Activated CD4-positive, alpha-beta T cell treated with anti-CD3 and anti-CD28 coated beads, Interleukin-10, Interleukin-2, amounts not matched to agents 100 ng/mL and 50 ng/mL, durations not matched to agents 16 hours and 8 hours (primary cell): ENCODE results near the gene LRRC27.

Experiments
- DNase-seq: peaks from one replicate; pipeline ENCODE4 v3.0.0-alpha.2; 2020

The LRRC27 gene

DNA sequence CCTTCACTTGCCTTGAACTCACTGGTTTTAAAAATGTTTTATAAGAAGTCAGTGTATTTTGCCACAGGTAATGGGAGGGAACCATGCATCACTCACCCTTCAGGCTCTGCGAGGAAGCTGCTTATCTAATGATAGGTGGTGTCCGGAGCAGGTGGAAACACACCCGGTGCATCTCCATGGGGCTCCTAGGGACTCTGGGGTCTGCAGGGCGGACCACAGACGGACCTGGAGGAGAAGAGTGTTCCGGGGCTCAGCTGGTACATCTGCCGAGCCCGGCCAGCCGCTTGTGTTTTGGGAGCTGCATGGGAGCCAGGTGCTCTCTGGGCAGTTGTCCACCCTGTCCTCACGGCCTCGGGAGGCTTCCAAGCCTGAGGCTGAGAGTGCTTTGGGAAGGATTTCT, 7.3 kb downstream of the LRRC27 start:
- DNase-seq, result no peak

DNA sequence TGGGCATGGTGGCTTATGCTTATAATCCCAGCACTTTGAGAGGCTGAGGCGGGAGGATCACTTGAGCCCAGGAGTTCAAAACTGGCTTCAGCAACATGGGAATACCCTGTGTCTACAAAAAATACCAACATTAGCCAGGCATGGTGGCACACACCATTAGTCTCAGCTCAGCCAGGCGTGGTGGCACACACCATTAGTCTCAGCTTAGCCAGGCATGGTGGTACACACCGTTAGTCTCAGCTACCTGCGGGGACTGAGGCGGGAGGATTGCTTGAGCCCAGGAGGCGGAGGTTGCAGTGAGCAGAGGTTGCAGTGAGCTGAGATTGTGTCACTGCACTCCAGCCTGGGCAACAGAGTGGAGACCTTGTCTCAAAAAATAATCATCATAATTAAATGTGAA, 9.0 kb downstream of the LRRC27 start:
- DNase-seq, result no peak

DNA sequence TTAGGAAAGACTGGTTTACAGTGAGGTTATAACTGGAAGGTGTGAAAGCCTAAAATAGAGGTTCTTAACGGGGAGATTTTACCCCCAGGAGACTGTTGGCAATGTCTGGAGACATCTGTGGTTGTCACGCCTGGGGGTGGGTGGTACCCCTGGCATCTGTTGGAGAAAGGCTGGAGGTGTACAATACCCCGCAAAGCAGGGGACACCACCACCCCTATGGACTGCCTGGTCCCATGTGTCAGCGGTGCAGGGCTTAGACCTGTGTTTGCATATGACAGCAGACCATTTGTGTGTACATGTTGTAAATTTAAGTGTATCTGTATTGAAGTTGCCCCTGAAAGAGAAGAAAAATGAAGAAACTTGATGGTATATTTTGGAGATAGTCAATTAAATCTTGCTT, 9.8 kb downstream of the LRRC27 start:
- no peak for DNase-seq

DNA sequence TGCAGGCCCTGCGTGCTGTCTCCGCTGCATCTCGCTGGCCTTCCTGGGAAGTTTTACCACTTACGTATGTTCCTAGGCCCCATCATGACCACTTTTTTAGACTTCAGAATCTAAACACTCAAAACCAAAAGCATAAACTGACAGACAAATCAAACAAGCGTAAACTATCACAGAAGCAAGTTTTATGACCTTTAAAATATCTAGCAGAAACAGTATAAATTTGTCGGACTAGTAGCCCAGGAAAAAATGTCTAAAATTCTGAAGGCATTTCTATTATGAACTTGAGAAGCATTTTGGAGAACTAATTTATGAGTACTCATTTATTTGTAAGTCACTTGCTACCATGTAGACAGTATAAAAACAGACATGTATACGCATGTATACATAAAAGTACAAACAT, 10.6 kb downstream of the LRRC27 start:
- no peak for DNase-seq

DNA sequence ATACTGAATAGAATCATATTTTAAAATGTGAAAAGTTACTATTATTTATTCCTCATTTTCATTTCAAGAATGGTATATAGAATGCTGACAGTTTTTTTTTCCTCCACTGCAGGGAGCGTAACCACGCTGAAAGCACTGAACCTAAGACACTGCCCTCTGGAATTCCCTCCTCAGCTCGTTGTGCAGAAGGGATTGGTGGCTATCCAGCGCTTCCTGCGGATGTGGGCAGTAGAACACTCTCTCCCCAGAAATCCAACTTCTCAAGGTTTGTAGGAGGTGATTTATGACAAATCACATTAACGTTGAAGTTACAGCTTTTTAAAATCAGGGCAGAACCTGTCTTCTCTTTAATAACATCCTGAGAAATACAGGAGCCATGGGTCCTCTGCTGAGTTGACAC, 12.4 kb downstream of the LRRC27 start:
- no peak for DNase-seq

DNA sequence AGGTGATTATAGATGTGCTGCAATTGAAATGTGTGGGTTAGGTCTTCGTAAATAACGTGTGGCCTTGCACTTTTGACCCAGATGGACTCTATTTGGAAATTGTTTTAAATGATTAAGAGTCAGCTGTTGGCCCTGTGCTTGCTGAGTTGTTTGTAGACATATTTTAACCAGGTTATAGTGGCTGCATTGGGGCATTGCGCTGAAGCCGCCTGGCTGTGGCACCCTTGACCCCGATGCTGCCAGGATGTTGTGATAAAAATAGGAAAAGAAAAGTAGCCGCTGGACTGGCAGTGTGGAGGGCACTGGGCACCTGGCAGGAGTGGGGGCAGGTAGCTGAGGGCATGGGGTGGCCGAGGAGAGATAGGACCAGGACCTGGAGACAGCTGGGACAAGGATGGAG, 13.4 kb downstream of the LRRC27 start:
- DNase-seq, result no peak

DNA sequence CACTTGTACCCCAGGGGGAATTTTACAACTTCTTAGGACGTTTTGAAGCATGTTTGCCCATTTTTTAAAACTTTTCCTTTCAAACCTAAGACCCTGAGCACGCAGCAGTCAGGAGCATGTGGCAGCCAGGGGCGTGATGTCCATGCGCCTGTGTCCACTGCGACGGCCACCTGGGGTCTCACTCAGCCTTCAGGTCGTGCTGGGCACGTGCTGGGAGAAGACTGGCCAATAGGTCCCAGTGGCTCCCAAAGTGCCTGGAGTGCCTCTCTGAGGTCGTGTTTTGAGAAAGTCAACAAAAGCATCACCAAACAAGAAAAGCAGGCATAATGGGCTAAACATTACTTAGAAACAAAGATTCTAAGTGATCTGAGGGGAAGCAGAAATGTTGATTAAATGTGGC, 14.8 kb downstream of the LRRC27 start:
- DNase-seq, result no peak

DNA sequence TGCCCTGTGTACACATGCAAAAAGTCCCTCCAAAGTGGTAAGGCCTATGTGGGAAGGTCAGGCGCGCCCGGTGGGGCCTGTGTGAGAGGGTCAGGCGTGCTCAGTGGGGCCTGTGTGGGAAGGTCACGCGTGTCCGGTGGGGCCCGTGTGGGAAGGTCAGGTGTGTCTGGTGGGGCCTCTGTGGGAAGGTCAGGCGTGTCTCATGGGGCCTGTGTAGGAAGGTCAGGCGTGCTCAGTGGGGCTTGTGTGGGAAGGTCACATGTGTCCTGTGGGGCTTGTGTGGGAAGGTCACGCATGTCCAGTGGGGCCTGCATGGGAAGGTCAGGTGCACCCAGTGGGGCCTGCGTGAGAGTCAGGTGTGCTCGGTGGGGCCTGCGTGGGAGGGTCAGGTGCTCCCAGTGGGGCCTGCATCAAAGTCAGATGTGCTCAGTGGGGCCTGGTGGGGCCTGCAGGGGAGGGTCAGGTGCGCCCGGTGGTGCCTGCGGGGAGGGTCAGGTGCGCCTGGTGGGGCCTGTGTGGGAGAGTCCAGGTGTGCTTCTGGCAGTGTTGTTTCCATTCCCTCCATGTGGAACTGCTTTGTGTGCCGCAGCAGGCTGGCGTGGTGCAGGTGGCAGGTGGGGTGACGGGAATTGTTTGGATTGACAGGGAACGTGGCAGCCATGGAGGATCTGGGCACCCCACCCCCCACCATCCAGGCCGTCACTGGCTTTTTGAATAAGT, 15.4 kb downstream of the LRRC27 start:
- DNase-seq, result no peak

DNA sequence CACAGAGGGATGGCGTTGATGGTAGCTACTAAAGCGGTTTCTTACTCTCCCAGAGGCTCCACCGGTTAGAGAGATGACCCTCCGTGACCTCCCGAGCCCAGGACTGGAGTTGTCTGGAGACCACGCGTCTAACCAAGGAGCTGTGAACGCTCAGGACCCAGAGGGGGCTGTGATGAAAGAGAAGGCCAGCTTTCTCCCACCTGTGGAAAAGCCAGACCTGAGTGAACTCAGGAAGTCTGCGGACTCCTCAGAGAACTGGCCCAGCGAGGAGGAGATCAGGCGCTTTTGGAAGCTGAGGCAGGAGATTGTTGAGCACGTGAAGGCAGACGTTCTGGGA, 15.9 kb downstream of the LRRC27 start:
- DNase-seq, result no peak

DNA sequence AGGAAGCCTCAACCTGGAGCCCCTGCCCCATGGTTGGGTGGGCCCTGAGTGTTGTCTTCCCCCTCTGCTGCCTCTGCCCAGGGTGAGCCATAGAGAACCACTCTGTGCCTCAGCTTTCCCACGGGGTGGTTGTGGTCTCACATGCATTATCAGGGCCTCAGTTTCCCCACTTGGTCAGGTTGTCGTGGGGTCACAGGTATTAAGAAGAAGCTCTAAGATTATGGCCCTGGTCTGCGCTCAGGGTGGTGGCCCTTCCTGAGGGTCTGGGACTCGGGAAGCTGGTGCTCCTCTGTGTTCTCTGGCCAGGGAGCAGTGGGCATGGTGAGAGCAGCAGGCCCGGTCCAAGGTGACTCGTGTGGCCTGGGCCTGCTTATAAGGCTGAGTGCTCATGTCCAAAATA, 17.8 kb downstream of the LRRC27 start:
- no peak for DNase-seq

DNA sequence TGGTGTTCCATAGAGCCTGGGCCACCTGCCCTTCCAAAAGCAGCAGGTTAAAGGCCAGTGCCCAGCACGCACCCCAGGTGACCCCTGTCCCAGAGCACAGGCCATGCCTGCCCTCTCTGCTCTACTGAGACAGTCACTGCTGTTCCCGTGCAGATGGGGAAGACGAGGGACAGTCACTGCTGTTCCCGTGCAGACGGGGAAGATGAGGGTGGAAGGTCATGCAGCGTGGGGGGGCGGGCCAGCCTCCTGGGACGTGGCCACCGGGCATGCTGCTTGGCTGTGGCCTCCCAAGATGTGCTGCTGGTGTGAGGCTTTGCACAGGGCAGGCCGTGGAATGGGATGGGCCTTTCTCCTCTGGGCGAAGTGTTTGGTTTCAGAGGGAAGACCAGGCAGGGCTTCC, 18.4 kb downstream of the LRRC27 start:
- no peak for DNase-seq

DNA sequence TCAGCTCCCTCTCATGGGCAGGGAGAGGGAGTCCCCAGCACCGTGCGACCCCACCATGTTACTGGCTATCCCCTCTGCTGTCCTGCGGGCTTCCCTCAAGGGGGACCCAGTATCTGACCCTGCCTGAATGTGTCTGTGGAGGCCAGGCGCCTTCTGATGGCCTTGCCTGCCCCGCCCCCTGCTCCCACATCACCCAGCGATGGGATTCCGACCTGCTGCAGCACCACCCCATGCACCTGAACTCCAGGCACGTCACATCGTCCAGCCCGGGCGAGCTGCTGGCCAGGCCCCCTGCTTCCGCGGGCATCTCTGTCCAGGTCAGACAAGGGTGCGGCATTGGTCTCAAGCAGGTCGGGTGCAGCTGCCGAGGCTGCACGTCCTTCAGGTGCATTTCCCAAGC, 19.0 kb downstream of the LRRC27 start:
- DNase-seq, result no peak

DNA sequence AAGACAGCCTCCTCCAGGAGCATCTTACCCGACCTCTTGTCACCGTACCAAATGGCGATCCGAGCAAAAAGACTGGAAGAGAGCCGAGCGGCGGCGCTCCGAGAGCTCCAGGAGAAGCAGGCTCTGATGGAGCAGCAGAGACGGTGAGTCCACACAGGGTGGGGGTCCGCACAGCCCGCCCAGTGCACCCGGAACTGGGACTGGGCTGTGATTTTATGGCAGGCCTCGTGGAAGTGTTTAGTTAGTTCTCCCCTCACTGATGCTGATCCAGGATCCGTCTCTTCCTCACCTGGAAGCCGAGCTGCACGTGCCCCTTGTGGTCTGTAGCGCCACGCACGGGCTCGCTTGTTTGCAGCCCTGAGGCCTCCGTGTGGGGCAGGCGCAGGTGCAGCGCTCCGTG, 19.6 kb downstream of the LRRC27 start:
- DNase-seq, result no peak

DNA sequence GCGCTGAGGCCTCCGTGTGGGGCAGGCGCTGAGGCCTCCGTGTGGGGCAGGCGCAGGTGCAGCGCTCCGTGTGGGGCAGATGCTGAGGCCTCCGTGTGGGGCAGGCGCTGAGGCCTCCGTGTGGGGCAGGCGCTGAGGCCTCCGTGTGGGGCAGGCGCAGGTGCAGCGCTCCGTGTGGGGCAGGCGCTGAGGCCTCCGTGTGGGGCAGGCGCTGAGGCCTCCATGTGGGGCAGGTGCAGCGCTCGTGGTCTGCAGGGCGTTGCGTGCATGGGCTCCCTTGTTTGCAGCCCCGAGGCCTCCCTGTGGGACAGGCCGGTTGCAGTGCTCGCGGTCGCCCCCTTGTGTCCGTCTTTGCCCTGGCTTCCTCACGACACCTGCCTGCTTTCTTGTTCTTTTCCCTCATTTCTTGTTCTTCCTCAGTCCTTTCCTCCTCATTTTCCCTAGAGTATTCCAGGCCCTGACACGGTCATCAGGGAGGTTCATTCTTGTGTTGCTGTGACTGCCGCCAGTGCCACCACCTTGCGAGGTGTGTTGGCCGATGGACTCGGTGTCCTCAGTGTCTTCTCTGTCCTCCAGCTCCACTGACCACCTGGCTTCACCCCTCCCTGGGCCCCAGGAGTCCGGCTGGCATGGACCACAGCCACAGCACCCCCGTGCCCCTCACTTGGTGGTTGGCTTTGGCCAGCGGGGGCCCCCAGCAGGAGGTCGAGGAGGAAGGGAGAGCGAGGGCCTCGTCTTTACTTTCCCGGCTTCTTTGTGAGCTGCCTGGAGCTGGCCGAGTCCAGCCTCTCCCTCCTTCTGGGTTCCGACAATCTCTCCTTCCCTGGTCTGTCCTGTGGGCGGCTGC, 20.7 kb downstream of the LRRC27 start:
- peak; percentile 73 for DNase-seq

DNA sequence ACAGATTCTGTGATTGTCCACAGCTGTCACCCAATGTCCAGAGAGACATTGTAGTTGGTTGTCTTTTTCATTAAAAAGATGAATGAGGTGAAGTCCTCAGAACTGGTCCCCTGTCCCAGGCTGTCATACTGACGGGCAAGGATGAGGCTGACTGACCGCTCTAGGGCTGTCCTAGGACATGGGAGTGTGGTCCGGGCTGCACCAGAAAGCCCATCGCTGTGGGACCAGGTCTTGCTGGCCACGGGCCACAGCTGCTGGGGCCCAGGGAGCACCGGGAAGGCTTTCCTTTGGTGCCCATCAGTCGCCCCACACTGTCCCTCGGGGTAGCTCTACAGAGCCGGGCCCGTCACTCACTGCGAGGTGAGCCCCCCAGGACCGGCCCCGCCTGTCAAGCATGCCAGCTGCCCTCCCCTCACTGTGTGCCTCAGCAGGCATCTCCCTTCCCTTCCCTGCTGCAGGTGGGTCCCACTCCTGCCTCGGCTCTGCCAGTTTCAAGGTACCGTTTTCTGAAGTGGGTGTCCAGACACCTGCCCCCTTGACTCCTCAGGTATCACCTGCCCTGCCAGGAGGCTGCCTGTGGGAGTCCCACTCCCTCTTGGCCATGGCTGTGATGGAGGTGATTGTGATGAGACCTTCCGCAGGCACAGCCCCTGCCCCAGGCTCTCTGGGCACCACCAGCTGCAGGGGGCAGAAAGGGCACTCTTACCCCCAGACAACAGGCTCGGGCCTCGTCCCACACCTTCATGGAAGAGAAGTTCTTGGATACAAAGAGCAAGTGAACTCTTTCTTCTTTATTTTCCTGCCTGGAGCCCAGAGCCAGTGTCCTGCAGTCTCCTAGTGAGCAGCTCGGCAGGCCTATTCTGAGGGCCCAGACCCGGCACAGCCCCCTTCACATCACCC, 21.7 kb downstream of the LRRC27 start:
- DNase-seq, result no peak

DNA sequence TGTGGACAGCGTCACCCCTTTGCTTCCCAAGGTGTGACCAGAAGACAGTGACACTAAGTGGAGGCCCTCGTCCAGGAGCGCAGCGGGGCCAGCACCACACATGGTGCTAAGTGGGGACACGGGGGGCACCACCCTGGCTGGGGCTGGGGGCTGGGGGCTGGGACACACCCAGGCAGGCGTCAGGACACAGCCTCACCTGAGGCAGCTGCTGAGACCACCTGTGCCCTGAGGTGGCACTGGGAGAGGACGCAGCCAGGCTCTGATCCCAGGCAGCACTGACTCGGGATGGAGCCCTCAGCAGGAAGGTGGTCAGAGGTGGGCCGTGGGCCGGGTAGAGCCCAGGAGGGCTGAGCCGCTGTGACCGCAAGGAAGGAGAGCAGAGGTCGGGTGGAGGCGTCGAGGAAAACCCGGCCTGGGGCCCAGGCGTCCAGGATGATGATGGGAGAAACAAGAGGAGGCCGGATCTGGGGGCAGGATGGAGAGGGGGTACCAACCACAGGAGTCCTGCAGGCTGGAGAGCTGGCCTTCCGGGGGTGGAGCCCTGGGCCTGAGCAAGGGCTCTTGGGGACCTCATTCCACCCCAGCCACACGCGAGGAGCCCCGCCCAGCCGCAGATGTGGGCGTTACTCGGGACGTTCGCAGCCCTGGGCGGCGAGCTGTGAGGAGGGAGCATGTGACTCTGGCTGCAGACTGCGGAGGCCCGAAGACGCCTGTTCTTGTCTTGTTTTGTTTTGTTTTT, 22.5 kb downstream of the LRRC27 start:
- DNase-seq, result no peak

DNA sequence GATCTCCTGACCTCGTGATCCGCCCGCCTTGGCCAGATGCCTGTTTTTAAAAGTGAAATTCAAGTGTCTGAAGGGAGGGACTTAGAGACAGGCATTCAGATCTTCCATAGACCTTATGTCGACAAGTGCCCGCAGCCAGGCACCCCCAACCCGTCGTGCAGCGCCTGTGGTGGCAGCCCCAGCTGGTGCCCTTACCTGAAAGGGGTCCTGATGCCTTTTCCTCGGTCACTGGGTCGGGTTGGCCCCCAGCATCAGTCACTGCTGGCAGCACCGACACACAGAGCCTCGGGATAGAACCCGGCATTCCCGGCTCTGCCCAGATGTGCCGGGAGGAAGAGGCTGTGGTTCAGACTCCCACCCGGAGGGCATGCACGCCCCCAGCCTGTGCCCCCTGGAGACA, 23.3 kb downstream of the LRRC27 start:
- no peak for DNase-seq

DNA sequence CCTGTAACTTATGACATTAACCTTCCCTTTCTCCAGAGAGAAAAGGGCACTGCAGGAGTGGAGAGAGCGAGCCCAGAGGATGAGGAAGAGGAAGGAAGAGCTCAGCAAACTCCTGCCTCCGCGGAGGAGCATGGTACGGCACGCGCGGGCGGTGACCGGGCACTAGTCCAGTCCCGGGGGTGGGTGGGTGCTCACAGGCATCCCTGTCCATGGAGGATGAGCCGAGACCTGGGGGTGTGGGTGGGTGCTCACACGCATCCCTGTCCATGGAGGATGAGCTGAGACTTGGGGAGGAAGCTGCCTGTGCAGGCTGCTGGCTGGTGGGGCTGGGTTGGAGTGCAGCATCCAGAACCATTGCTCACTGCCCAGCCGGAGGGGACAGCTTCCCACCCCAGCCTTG, 23.8 kb downstream of the LRRC27 start:
- DNase-seq, result no peak

DNA sequence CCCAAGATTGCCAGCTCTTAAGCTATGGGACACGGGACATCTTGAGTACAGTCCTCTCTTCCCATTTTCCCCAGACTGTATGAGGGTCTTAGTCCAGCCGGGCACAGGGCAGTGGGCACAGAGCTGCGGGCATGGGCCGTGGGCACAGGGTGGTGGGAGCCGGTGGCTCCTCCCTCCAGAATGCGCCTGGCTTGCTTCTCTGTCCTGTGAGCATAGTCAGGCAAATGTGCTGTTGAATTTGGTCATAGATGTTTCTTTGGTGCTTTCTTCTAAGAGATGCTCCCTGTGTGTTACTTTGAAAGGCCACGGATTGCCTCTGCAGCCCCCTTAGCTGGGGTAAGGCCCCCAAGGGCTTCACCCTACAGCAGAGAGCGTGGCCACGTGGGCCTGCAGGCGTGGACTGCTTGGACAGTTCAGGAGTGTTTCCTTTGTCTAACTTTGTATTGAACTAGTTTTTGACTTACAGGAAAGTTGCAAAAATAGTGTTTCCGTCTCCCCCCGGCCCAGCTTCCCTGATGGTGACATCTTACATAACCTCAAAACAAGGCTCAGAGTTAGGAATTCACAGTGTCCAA, 24.7 kb downstream of the LRRC27 start:
- no peak for DNase-seq

DNA sequence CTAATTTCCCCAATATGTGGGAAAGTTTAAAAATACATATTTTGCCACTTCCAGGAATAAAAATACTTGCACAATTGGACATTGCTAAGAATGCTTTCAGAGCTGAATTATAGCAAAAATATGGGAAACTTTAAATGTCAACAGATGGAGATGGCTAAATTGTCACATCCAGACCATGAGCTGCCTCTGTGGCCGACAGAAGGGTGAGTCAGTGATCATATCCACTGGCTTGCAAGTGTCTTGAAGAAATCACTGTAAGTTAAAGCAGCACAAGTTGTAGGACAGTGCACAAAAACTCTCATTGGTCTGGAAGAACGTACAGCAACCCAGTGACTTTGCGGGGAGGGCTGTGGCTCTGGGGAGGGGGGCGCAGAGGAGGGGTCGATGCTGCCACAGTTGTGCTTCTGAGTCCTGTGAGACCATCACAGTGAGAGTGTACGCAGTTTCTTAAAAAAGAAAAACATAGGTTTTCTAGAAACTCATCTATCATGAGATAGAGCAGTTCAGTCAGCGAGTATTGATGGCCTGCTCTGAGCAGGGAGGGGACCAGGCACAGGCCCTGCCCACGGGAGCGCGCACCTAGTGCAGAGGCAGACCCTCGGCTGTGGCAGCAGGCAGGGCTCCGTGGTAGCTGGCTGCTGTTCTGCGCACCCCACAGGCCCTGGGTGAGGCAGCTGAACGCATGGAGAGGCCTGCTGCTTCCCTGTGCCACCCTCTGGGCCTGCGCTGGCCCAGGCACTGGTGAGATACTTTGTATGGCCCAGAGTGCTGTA, 25.5 kb downstream of the LRRC27 start:
- DNase-seq, result no peak

DNA sequence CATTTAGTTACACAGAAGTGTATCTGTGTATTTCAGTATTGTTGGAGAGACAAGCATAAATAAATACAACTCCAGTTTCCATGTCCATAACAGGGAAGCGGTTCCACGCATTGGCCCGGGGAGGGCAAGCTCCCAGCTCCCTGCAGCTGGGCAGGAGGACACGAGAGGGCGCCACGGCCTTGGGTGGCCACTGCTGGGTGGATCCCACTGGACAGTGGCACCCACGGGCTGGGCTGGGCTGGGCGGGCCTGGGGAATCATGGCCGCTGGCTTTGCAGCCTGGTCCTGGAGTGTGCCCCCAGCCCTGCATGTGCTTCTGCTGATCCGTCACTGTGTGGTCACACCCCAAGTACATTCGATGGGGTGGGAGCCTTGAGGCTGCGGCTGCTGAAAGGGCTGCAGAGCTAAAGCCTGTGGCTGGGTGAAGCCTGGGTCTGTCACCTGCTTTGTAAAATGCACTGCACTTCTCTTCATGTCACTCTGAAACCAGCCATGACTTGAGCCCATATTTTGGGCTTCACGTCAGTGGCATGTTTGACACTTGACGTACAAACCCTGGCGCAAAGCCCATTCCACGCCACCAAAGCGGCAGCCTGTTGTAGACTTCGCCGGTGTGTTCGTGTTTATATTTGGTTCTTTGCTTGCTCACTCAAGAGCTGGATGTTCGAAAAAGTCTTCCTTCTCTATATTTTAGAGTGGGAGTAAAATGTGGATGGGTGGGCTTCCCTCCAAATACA, 27.5 kb downstream of the LRRC27 start:
- DNase-seq, result no peak
